MCF 10A (cell line): ENCODE measurements around the gene LRRC61. TPM values are rescaled to one million over a fixed set of nuclear protein-coding genes. Genes with fewer than 3 reads are reported as not detected.

Experiments used
- BruUV-seq: library from RNA; stranded (reverse); fragments of 400-500 nt; replicated peaks from 2 replicates; lab custom pipeline; 2021; lab: Mats Ljungman, UMichigan
- CTCF ChIA-PET: fragments of 300-600 bp; sonication (Branson Sonifier 250); formaldehyde crosslinking; extraction: SDS; loops from one replicate; lab custom pipeline; 2021; ENCODE audit warnings: antibody characterized with exemption, inconsistent platforms; lab: Yijun Ruan, JAX
- POLR2A ChIA-PET: fragments of 300-600, 350-650 bp; sonication (Branson Sonifier 250); formaldehyde crosslinking; extraction: SDS; loops from one replicate; lab custom pipeline; 2020; ENCODE audit warnings: antibody characterized with exemption, inconsistent platforms; lab: Yijun Ruan, JAX
- DNase-seq: peaks from one replicate; pipeline ENCODE4 v3.0.0-alpha.2; 2018; ENCODE audit not compliant: unreplicated experiment
- H3K27ac Mint-ChIP-seq: one replicate; pipeline ENCODE4 v1.8.0; 2022; ENCODE audit warnings: mild to moderate bottlenecking, low read depth, mixed read lengths; ENCODE audit not compliant: unreplicated experiment
- H3K27me3 Mint-ChIP-seq: one replicate; pipeline ENCODE4 v1.8.0; 2022; ENCODE audit warnings: mixed read lengths; ENCODE audit not compliant: insufficient read depth, unreplicated experiment
- H3K36me3 Mint-ChIP-seq: one replicate; pipeline ENCODE4 v1.8.0; 2022; ENCODE audit warnings: mild to moderate bottlenecking, moderate library complexity, mixed read lengths; ENCODE audit not compliant: insufficient read depth, unreplicated experiment
- H3K4me1 Mint-ChIP-seq: one replicate; pipeline ENCODE4 v1.8.0; 2022; ENCODE audit warnings: mixed read lengths; ENCODE audit not compliant: insufficient read depth, unreplicated experiment
- H3K4me3 Mint-ChIP-seq: one replicate; pipeline ENCODE4 v1.8.0; 2022; ENCODE audit warnings: mild to moderate bottlenecking, moderate library complexity, mixed read lengths; ENCODE audit not compliant: unreplicated experiment
- H3K9me3 Mint-ChIP-seq: one replicate; pipeline ENCODE4 v1.8.0; 2022; ENCODE audit warnings: mixed read lengths; ENCODE audit not compliant: unreplicated experiment
- intact Hi-C: fragments of 100-400 bp; cut with micrococcal nuclease; formaldehyde crosslinking; loops from 2 replicates; pipeline ENCODE4 v1.14.1; 2022
- total RNA-seq: library from RNA; stranded (reverse); gene quantifications from 2 replicates; pipeline ENCODE4 v1.2.3, GENCODE V29; 2022
- TF ChIP-seq, protein P1 (sequence below): fragments of 200-600 bp; IDR thresholded peaks from one replicate; pipeline ENCODE4 v1.8.0; 2022; ENCODE audit warnings: antibody characterized with exemption, mild to moderate bottlenecking; ENCODE audit not compliant: unreplicated experiment

Gene LRRC61
- total RNA-seq, 1 experiment from 2014 or later: 8.4 TPM

DNA sequence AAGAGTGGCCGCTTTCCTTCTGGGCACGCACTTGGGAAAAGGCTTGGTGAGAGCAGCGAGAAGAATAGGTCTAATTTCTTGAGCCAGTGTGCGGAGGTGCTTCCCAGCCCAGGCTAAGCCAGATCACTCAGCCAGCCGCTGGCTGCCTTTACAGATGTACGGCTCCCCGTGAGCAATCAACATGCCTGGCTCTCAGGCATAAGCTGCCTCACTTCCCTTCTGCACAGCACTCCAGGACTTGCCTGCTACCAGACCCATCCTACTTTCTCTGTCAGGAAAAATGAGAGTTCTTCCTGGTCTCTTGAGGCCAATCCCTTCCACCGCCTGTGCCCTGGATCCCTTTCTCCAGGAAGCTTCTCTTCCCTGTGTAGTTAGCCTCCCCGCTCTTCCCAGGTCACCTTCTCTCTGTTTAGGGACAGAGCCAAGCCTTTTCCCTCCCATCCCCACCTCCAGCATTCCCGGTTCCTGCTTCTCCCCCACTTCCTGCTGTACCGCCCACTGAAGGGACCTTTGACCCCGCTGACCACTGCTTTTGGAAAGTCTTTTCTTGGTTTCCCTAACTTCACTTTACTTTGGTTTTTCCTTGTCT is 1.3 kb downstream of the LRRC61 start:
- intact Hi-C loops: no loop called here
- peaks cover 33% of the 10 kb centered on the region for H3K36me3 Mint-ChIP-seq
- no peak for DNase-seq

DNA sequence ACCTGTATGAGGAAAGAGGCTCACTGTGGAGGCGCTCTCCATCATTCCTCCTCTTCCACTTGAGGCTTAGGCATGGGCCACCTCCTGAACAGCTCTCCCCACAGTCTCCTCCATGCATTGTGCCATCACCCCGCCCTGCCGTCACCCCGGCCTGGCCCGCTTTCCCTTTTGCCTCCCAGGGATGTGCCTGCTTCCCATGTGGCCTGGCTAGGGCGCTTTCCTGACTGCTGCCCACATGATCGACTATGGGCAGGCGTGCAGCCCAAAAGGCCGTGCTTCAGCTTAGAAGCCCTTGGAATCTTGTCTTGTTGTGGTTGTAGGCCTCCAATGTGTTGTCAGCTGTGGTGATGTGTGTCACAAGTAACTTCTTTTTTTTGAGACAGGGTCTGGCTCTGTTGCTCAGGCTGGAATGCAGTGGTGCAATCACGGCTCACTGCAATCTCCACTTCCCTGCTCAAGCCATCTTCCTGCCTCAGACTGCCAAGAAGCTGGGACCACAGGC is 2.0 kb downstream of the LRRC61 start:
- H3K4me1 Mint-ChIP-seq: peaks cover 24% of the 10 kb centered on the region
- TF ChIP-seq, protein P1, sequence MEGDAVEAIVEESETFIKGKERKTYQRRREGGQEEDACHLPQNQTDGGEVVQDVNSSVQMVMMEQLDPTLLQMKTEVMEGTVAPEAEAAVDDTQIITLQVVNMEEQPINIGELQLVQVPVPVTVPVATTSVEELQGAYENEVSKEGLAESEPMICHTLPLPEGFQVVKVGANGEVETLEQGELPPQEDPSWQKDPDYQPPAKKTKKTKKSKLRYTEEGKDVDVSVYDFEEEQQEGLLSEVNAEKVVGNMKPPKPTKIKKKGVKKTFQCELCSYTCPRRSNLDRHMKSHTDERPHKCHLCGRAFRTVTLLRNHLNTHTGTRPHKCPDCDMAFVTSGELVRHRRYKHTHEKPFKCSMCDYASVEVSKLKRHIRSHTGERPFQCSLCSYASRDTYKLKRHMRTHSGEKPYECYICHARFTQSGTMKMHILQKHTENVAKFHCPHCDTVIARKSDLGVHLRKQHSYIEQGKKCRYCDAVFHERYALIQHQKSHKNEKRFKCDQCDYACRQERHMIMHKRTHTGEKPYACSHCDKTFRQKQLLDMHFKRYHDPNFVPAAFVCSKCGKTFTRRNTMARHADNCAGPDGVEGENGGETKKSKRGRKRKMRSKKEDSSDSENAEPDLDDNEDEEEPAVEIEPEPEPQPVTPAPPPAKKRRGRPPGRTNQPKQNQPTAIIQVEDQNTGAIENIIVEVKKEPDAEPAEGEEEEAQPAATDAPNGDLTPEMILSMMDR: no peak
- CTCF ChIA-PET: interaction anchor here (1.3 to 2.0 kb wide), 3 partner anchors 10 to 30 kb away, joined by 3 to 8 read pairs (median 4); no protein-coding TSS in a partner anchor
- H3K27me3 Mint-ChIP-seq: no peaks in the 10 kb centered on the region
- H3K9me3 Mint-ChIP-seq: no peaks in the 10 kb centered on the region
- H3K4me3 Mint-ChIP-seq: peak overlapping the region; percentile 84
- peak overlapping the region; percentile 93 for H3K27ac Mint-ChIP-seq
- BruUV-seq: no TSS peak
- intact Hi-C loops: no loop called here
- no peak for DNase-seq
- POLR2A ChIA-PET: no interaction called here
- H3K36me3 Mint-ChIP-seq: peaks cover 33% of the 10 kb centered on the region

More for the DNA sequence above, 1.3 kb downstream of the LRRC61 start:
- CTCF ChIA-PET: interaction anchor here (2.0 kb wide), 1 partner anchor 9 kb away, joined by 4 read pairs; no protein-coding TSS in a partner anchor
- Mint-ChIP-seq H3K27me3 (no peaks in the 10 kb centered on the region), H3K9me3 (no peaks in the 10 kb centered on the region), H3K27ac (peak overlapping the region; percentile 93), H3K4me3 (peak overlapping the region; percentile 84), H3K4me1 (peaks cover 24% of the 10 kb centered on the region)
- BruUV-seq: no TSS peak
- TF ChIP-seq, protein P1: no peak
- POLR2A ChIA-PET: no interaction called here

DNA sequence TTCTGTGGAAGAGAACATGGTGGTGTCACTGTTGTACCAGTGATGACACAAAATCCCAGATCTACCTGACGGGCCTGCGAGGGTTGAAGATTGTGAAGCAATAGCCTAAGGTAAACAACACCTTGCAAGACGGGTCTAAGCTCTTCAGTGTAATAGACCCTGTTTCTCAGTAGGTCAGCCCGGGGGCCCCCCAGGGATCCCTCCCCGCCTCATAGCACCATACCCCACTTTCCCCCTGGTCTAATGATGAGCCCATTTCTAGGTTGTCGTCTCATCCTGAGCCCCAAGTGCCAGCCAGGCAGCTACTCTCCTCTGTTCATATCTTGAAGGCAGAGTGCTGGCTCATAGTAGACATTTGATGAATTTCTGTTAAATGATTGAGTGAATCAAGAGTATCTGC is 2.7 kb downstream of the LRRC61 start:
- TF ChIP-seq, protein P1: no peak
- intact Hi-C loops: no loop called here
- DNase-seq: no peak
- BruUV-seq: no TSS peak
- peaks cover 21% of the 10 kb centered on the region for H3K4me1 Mint-ChIP-seq
- CTCF ChIA-PET: interaction anchor here (0.5 to 2.0 kb wide), 4 partner anchors 11 to 655 kb away, joined by 3 to 8 read pairs (median 4); no protein-coding TSS in a partner anchor
- no peak overlapping the region for H3K4me3 Mint-ChIP-seq
- H3K36me3 Mint-ChIP-seq: peaks cover 33% of the 10 kb centered on the region
- no peaks in the 10 kb centered on the region for H3K27me3 Mint-ChIP-seq
- no peak overlapping the region for H3K27ac Mint-ChIP-seq
- POLR2A ChIA-PET: no interaction called here
- no peaks in the 10 kb centered on the region for H3K9me3 Mint-ChIP-seq

DNA sequence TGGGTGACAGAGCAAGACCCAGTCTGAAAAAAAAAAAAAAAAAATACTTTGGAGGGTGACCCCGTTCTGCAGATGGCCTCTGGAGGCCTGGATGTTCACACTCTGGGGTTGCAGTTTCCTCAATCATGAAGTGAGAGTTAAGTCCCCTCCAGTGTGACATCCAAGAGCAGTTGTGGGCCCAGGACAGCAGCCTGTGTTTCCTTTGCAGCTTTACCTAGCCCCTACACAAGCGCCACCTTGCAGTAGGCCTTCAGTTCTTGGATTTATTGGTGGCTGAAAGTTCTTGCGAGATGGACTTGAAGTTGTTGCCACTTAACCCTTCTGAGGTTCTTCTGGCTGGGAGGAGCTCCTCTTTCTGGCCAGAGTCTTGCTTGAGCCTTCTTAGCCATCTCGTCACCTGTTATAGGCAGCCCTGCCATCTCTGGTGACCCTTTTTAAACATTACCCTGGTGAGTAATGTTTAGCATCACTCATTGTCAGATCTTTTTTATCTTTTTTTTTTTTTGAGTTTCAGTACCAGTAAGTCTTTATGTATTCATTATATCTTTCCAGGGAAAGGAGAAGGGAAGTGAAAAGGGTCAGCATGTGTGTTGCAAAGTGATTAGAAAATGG is 3.6 kb downstream of the LRRC61 start:
- TF ChIP-seq, protein P1: no peak
- H3K27me3 Mint-ChIP-seq: no peaks in the 10 kb centered on the region
- peaks cover 38% of the 10 kb centered on the region for H3K36me3 Mint-ChIP-seq
- intact Hi-C loops: no loop called here
- peaks cover 16% of the 10 kb centered on the region for H3K4me1 Mint-ChIP-seq
- ChIA-PET CTCF (interaction anchor here (1.5 kb wide), 1 partner anchor 20 kb away, joined by 3 read pairs; no protein-coding TSS in a partner anchor), POLR2A (no interaction called here)
- no peaks in the 10 kb centered on the region for H3K9me3 Mint-ChIP-seq
- BruUV-seq: no TSS peak
- no peak overlapping the region for H3K27ac Mint-ChIP-seq
- H3K4me3 Mint-ChIP-seq: no peak overlapping the region
- DNase-seq: no peak
